Breast epithelium (tissue), 4 donors: Measurements from ENCODE around the gene WWOX. TPM values are rescaled to one million over a fixed set of nuclear protein-coding genes. Genes with fewer than 3 reads are reported as not detected.

Experiments
- DNase-seq, 2 donors: peaks; one replicate each; pipeline ENCODE4 v3.0.0-alpha.2; 2019; ENCODE audit warnings: low spot score in 2 of 2
- H3K27ac ChIP-seq, 2 donors: fragments of 200-600 bp; sonication (generic) in 1 of 2; one replicate each; pipeline ENCODE4 v1.5.1; 2016 to 2019; ENCODE audit warnings: mild to moderate bottlenecking in 1 of 2
- H3K27me3 ChIP-seq, 2 donors: fragments of 200-600 bp; sonication (generic) in 1 of 2; one replicate each; pipeline versions ENCODE4 v1.5.1 to v1.6.0; 2017 to 2019; ENCODE audit warnings: control low read depth in 1 of 2, mild to moderate bottlenecking in 1 of 2
- H3K36me3 ChIP-seq: fragments of 200-600 bp; one replicate; pipeline ENCODE4 v1.5.1; 2019
- H3K4me1 ChIP-seq, 2 donors: fragments of 200-600 bp; sonication (generic); one replicate each; pipeline ENCODE4 v1.5.1; 2016 to 2019; ENCODE audit warnings: control low read depth in 1 of 2
- H3K4me3 ChIP-seq, 3 donors: fragments of 200-600 bp; sonication (generic); 1 replicate in 2 of 3; 2 replicates in 1 of 3; pipeline ENCODE4 v1.5.1; 2016 to 2019; ENCODE audit warnings: mild to moderate bottlenecking in 3 of 3, moderate library complexity in 2 of 3
- H3K9me3 ChIP-seq, 2 donors: fragments of 200-600 bp; sonication (generic) in 1 of 2; one replicate each; pipeline ENCODE4 v1.5.1; 2016 to 2019; ENCODE audit warnings: control low read depth in 1 of 2
- POLR2A ChIP-seq: fragments of 450-650 bp; IDR thresholded peaks from one replicate; pipeline ENCODE4 v1.6.1; 2016; ENCODE audit warnings: antibody characterized with exemption, mild to moderate bottlenecking, moderate library complexity
- POLR2AphosphoS5 ChIP-seq, 3 donors: sonication (generic); formaldehyde crosslinking; IDR thresholded peaks; one replicate each; pipeline ENCODE4 v1.6.1; 2017; ENCODE audit warnings: antibody characterized with exemption in 3 of 3
- intact Hi-C: fragments of 100-400 bp; cut with DNase I; formaldehyde crosslinking; loops from one replicate; pipeline ENCODE4 v1.15.1; 2023; ENCODE audit warnings: low total_unique reads
- total RNA-seq, 3 donors: library from RNA; depleted of rRNA; stranded (reverse); fragments of >200 nt; gene quantifications; one replicate each; pipeline ENCODE4 v1.1.0, GENCODE V29; 2016
- TF ChIP-seq, protein P1 (sequence below), 3 donors: fragments of 450-650 bp; IDR thresholded peaks; one replicate each; pipeline ENCODE4 v1.5.1; 2016 to 2017; ENCODE audit warnings: antibody characterized with exemption in 3 of 3, mild to moderate bottlenecking in 3 of 3, moderate library complexity in 3 of 3

The WWOX gene
- total RNA-seq, 3 donors from 2014 or later, result 42.9 to 73.6 (median 43.4) TPM

DNA sequence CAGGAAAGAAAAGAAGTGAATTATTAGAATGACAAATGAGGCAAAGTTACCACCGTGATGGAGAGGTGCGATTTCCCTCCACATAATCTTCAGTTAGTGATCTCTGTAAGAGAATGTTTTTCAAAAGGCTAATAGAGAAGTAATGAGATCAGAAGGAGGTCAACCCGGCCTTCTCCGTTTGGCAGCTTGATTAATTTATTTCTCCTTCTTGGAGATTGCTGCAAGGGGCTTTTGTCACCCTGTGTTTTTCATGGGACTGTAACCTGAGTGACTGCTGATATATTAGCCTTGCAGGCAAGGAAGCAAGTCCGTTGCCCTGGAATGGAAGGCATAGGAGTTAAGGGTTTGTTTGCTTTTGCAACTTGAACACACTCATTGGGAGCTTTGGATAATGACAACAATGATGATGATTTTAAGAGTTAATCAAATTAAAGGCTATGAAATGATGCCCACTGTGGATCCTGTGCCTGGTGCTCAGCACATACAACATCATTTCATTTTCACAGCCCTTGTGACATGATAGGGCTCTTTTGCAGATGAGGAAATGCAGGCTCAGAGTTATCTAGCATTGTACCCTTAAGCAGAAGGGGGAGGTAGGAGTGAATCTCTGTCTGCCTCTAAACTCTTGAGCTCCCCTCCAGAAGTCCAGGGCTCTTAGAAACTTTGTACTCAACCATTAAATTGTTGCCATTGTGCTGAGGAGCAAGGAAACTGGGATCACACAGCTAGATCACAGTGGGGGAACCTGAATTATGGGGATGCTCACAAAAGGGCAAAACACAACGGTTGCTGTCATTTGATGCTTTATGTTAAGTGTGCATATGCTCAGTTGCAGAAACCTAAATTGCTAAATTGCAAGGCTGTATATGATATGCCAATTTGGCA lies 226.3 kb downstream of the WWOX start:
- intact Hi-C loops, result no loop called here
- Histone ChIP-seq H3K36me3 (no peaks in the 10 kb centered on the region), H3K4me1 (no peaks in the 10 kb centered on the region), H3K9me3 (no peaks in the 10 kb centered on the region), H3K27me3 (no peaks in the 10 kb centered on the region), H3K4me3 (no peak overlapping the region), H3K27ac (no peak overlapping the region)
- no peak for TF ChIP-seq POLR2AphosphoS5 (IDR thresholded peaks at IDR 0.05)
- TF ChIP-seq, protein P1, sequence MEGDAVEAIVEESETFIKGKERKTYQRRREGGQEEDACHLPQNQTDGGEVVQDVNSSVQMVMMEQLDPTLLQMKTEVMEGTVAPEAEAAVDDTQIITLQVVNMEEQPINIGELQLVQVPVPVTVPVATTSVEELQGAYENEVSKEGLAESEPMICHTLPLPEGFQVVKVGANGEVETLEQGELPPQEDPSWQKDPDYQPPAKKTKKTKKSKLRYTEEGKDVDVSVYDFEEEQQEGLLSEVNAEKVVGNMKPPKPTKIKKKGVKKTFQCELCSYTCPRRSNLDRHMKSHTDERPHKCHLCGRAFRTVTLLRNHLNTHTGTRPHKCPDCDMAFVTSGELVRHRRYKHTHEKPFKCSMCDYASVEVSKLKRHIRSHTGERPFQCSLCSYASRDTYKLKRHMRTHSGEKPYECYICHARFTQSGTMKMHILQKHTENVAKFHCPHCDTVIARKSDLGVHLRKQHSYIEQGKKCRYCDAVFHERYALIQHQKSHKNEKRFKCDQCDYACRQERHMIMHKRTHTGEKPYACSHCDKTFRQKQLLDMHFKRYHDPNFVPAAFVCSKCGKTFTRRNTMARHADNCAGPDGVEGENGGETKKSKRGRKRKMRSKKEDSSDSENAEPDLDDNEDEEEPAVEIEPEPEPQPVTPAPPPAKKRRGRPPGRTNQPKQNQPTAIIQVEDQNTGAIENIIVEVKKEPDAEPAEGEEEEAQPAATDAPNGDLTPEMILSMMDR (IDR thresholded peaks at IDR 0.05), result no peak
- TF ChIP-seq POLR2A, result no peak
- DNase-seq, result no peak

DNA sequence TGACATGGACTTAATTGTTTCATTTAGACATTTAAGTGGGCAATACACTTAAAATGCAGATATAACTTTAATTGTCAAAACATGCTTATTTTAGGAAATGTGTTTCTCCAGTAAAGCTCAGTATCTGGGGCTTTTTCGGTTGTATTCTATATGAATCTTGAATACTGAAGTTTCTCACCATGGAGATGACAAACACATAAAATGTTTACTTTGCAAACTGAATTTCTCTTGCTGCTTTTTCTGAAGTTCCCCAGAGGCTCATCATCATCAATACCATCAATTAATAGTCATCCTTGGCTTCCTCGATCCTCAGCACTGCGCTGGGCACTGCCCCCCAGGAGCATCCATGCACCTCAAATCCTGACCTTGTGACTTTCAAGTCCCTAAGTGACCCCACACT lies 227.3 kb downstream of the WWOX start:
- intact Hi-C loops, result no loop called here
- Histone ChIP-seq H3K36me3 (no peaks in the 10 kb centered on the region), H3K4me1 (no peaks in the 10 kb centered on the region), H3K27ac (no peak overlapping the region), H3K4me3 (no peak overlapping the region), H3K27me3 (no peaks in the 10 kb centered on the region), H3K9me3 (no peaks in the 10 kb centered on the region)
- TF ChIP-seq POLR2A, result no peak
- TF ChIP-seq, protein P1 (IDR thresholded peaks at IDR 0.05), result no peak
- TF ChIP-seq POLR2AphosphoS5 (IDR thresholded peaks at IDR 0.05), result no peak
- DNase-seq, result no peak

GRCh38 chr16:78331731-78332130 lies 232.3 kb downstream of the WWOX start:
- H3K27me3 ChIP-seq, result no peaks in the 10 kb centered on the region
- DNase-seq, result no peak
- no peaks in the 10 kb centered on the region for H3K36me3 ChIP-seq
- no peak overlapping the region for H3K4me3 ChIP-seq
- intact Hi-C loops, result no loop called here
- TF ChIP-seq POLR2A (no peak), POLR2AphosphoS5 (IDR thresholded peaks at IDR 0.05) (no peak)
- TF ChIP-seq, protein P1 (IDR thresholded peaks at IDR 0.05), result no peak
- H3K9me3 ChIP-seq, result no peaks in the 10 kb centered on the region
- H3K4me1 ChIP-seq, result no peaks in the 10 kb centered on the region
- H3K27ac ChIP-seq, result no peak overlapping the region

GRCh38 chr16:78333808-78334207 lies 234.4 kb downstream of the WWOX start:
- Histone ChIP-seq H3K27me3 (no peaks in the 10 kb centered on the region), H3K4me3 (no peak overlapping the region), H3K9me3 (no peaks in the 10 kb centered on the region), H3K27ac (no peak overlapping the region), H3K36me3 (no peaks in the 10 kb centered on the region), H3K4me1 (no peaks in the 10 kb centered on the region)
- intact Hi-C loops, result no loop called here
- DNase-seq, result no peak
- TF ChIP-seq POLR2AphosphoS5 (IDR thresholded peaks at IDR 0.05), result no peak
- TF ChIP-seq, protein P1 (IDR thresholded peaks at IDR 0.05), result no peak

- Histone ChIP-seq H3K4me1 (no peaks in the 10 kb centered on the region), H3K27ac (no peak overlapping the region), H3K9me3 (no peaks in the 10 kb centered on the region), H3K36me3 (no peaks in the 10 kb centered on the region), H3K27me3 (no peaks in the 10 kb centered on the region), H3K4me3 (no peak overlapping the region)
- intact Hi-C loops, result no loop called here
- DNase-seq, result no peak
- TF ChIP-seq, protein P1 (IDR thresholded peaks at IDR 0.05), result no peak
- no peak for TF ChIP-seq POLR2A
- no peak for TF ChIP-seq POLR2AphosphoS5 (IDR thresholded peaks at IDR 0.05)
These were observed 241.1 kb downstream of the WWOX start for GRCh38 chr16:78340590-78340989.
